GM15510 (cell line): ENCODE data around the gene GRK2.

Experiments used
- POLR2A ChIP-seq: IDR thresholded peaks from 3 replicates; pipeline ENCODE4 v1.6.1; 2011; ENCODE audit warnings: borderline replicate concordance; ENCODE audit not compliant: insufficient read length; ENCODE audit errors: extremely low read depth

Gene GRK2

GRCh38 chr11:67248653-67249052 lies 17.6 kb upstream of the GRK2 start:
- no peak for TF ChIP-seq POLR2A

GRCh38 chr11:67250059-67251043 lies 15.9 kb upstream of the GRK2 start:
- no peak for TF ChIP-seq POLR2A

- TF ChIP-seq POLR2A = no peak
These were observed 14.4 kb upstream of the GRK2 start for GRCh38 chr11:67251841-67252240.

- TF ChIP-seq POLR2A = no peak
These were observed 13.4 kb upstream of the GRK2 start for GRCh38 chr11:67252831-67253239.

GRCh38 chr11:67253872-67254624 lies 12.2 kb upstream of the GRK2 start:
- TF ChIP-seq POLR2A = no peak

GRCh38 chr11:67254798-67255197 lies 11.5 kb upstream of the GRK2 start:
- TF ChIP-seq POLR2A = no peak

- no peak for TF ChIP-seq POLR2A
These were observed 10.9 kb upstream of the GRK2 start for GRCh38 chr11:67255353-67255752.

- no peak for TF ChIP-seq POLR2A
These were observed 10.4 kb upstream of the GRK2 start for GRCh38 chr11:67255864-67256263.

GRCh38 chr11:67256477-67257135 lies 9.7 kb upstream of the GRK2 start:
- TF ChIP-seq POLR2A = no peak

- TF ChIP-seq POLR2A = no peak
These were observed 5.9 kb upstream of the GRK2 start for GRCh38 chr11:67260406-67260805.

GRCh38 chr11:67261640-67261945 lies 4.7 kb upstream of the GRK2 start:
- no peak for TF ChIP-seq POLR2A

GRCh38 chr11:67261946-67262681 lies 4.2 kb upstream of the GRK2 start:
- TF ChIP-seq POLR2A = no peak

- TF ChIP-seq POLR2A = peak; percentile 23
These were observed 3.3 kb upstream of the GRK2 start for GRCh38 chr11:67262731-67263675.
